Gastroesophageal sphincter (tissue), 3 donors: ENCODE results near the gene CYTH2.

Experiments
- CTCF ChIP-seq, 4 experiments: fragments of 200-600 bp in 2 of 4; fragments of 450-650 bp in 2 of 4; sonication (generic) in 1 of 4; IDR thresholded peaks; one replicate each; pipeline ENCODE4 v1.5.1; 2017 to 2019; ENCODE audit warnings: antibody characterized with exemption in 4 of 4, mild to moderate bottlenecking in 2 of 4, moderate library complexity in 2 of 4
- EP300 ChIP-seq: sonication (generic); formaldehyde crosslinking; IDR thresholded peaks from one replicate; pipeline ENCODE4 v1.6.1; 2017; ENCODE audit warnings: antibody characterized with exemption, mild to moderate bottlenecking
- POLR2A ChIP-seq, 2 donors: fragments of 450-650 bp; IDR thresholded peaks; one replicate each; pipeline ENCODE4 v1.6.1; 2017; ENCODE audit warnings: antibody characterized with exemption in 2 of 2, mild to moderate bottlenecking in 2 of 2, moderate library complexity in 1 of 2

- TF ChIP-seq POLR2A (IDR thresholded peaks at IDR 0.05) (no peak), CTCF (IDR thresholded peaks at IDR 0.05) (no peak), EP300 (no peak)
Observed at GRCh38 chr19:48465215-48465614, 4.0 kb upstream of the CYTH2 start.
